GM21447 (cell line): Measurements from ENCODE around the gene TRIM5.

Source experiments
- ATAC-seq: cut with Tn5 transposase; IDR thresholded peaks from one replicate; pipeline ENCODE4 v1.9.1; 2021; ENCODE audit not compliant: unreplicated experiment

TRIM5 gene

GRCh38 chr11:5626196-5626595, 58.7 kb downstream of the TRIM5 start:
- no peak for ATAC-seq

DNA sequence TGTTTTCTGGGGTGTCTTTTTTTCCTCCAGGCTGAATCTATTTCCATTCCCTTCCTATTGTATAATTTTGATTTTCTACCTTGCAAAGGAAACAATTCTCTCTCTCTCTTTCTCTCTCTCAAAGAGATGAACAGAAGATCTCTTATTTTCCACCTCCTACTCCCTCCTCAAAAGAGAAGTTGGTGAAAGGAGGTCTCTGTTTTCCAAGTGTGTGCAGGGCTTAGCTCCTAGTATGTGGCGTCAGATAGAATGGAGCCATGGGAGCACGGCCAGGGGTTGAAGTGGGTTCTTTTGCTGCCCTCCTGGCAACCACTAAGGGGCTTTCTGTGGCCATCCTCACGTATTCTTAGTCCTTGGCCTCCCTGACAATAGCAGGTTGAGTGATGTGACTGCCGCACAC, 59.6 kb downstream of the TRIM5 start:
- ATAC-seq: no peak

DNA sequence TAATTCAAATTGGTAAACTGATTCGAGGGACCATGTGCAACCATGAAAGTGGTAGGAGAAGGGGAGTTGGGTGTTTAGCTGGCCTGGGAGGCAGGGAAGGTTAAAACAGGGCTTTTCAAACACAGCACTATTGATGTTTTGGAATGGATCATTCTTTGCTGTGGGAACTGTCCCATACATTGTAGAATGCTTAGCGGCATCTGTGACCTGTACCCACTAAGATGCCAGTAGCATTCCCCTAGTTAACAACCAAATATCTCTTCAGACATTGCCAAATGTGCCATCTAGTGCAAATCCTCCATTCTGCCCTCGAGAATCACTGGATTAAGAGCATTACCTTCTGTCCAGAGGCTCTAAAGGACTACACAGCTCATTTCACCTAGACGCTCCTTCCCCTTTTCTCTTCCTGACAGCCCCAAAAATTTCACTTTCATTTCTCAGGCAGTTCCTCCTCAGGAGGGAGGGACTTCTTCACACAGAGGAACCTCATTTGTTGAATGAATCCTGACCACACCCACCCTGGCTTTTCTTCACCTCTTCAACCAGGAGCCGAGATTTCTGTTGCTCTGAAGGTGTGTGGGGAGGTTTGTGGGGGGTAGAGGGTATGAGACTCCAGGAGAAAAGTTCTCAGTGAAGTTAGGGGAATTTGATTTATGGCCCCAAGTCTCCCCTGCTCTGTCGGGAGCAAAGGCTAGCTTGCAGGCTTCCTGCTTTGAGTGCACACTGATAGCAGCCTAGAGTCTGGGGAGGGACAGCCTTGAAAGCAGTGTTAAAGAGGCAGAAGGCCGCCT, 60.2 kb downstream of the TRIM5 start, which contains the start of gene TRIM34:
TRIM34 (plus strand) TSS at position 513 of the 791 bp plus-strand sequence. CDS start 7,331 bp downstream, outside the sequence.
- ATAC-seq: peak; percentile 97

GRCh38 chr11:5622802-5623201, 62.1 kb downstream of the TRIM5 start:
- ATAC-seq: no peak

GRCh38 chr11:5621580-5621979, 63.3 kb downstream of the TRIM5 start:
- ATAC-seq: no peak

DNA sequence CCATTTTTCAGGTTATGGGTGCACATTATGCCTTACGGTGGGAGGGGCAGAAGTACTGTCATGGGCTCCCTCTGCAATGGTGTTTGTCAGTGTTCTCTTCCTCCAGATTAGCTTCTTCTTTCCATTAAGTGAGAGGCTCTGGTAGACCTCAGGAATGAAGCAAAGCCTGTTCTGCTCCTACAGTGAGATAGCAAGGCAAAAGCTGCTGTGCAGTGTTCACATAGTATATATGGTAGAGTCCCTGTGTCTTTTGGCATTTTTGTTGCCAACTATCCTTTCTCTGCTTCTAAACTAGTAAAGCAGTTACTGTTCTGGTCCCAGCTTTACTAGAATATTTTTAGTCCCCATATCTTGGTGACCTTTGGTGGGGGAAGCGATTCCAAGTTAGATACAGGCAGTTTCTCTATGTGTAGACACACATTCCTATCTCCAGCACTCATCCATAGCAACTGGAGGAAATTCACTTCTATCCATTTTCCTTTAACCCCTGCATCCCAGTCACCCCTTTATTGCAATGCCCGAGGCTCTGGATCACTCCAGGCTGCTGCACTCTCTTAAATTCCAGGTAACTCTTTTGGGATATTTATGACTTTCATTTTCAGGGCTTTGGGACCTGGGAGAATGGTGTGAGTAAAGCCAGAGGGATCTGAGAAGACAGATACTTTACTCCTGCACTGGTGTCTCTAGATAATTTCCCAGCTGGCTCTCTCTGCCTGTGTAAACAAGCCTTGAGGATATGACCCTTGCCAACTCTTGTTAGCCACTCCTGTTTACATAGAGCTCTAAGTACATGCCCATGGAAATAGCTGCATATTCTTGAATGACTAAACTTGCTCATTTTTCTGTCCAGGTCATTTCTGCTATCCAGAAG, 64.0 kb downstream of the TRIM5 start:
- ATAC-seq: no peak

- no peak for ATAC-seq
Measured at GRCh38 chr11:5618807-5619206, 66.1 kb downstream of the TRIM5 start.
